ENCODE data around the gene OR5K3.
A peak's percentile ranks its signal among the peaks of the same experiment; 100 is the strongest.
"Not testable (repeated sequence)": the region's sequence is repeated elsewhere in the genome, so short reads cannot be mapped to it uniquely, and the experiment has no call there.

OR5K3 gene, protein sequence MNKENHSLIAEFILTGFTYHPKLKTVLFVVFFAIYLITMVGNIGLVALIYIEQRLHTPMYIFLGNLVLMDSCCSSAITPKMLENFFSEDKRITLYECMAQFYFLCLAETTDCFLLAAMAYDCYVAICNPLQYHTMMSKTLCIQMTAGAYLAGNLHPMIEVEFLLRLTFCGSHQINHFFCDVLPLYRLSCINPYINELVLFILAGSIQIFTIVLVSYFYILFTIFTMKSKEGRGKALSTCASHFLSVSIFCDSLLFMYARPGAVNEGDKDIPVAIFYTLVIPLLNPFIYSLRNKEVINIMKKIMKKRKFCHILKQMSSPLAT

DNA sequence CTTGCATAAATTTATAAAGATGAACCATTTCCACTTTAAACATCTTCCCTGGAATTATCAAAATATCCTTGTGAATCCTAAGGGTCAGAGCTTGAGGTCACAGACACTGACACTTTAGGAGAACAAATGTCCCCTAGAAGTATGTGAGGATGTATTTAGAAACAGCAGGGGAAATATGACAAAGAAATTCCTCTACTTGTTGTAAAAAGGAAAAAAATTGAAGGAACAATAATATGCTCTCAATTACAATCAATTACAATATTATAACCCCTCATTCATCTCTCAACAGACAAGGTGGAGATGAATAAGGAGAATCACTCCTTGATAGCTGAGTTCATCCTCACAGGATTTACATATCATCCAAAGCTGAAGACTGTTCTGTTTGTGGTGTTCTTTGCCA, at the start of gene OR5K3:
OR5K3 (plus strand) TSS at position 301 of the 400 bp plus-strand sequence; CDS start at position 301, 0 bp downstream.
- no peak for DNase-seq (ENCODE audit: low read depth)

DNA sequence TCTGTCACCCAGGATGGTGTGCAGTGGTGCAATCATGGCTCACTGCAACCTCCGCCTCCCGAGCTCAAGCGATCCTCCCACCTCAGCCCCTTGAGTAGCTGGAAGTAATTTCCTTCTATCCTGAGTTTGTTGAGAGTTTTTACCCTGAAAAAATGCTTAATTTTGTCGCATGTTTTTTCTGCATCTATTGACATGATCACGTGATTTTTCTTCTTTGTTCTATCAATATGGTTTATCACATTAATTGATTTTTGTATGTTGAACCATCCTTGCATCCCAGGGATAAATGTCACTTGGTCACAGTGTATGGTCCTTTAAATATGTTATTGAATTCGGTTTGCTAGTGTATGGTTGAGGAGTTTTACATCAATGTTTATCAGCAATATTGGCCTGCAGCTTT, 48.7 kb upstream of the OR5K3 start:
- DNase-seq (ENCODE audit: low read depth) = no peak

DNA sequence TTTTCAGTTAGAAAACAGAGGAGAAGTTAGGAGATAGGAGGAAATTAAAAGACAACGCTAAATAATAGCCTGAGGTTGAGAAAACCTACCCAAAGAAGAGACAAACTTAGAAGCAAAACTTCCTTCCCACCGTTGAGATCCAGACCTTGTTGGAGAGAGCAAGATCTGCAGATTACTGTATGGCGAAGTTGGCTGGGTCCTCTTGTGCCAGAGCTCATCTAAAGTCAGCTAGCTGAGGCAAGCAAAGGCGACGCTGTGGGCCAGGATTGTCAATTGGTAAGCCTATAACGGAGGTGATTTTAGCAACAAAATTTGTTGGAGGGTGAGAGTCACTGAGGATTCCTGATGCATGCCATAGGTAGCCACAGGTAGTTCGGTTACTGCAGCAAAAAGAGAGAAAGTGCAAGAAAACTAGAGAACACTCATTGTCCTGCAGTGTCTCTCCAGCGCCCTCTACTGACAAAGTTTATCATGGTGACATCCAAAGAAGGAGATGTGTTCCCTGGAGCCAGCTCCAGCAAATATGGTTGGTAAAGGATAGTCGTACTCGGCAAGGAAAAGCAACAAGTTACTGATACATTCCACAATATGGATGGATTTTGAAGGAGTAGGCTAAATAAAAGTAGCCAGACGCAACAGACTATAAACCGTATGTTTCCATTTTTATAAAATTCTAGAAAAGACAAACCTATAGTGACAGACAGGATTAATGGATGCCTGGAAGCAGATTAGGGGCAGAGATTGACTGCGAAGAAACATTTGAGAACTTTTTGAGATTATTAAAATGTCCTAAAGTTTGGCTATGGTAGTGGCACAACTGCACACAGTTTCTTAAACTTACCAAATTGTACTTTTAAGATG, 46.6 kb upstream of the OR5K3 start:
- DNase-seq (ENCODE audit: low read depth) = peak; percentile 52

DNA sequence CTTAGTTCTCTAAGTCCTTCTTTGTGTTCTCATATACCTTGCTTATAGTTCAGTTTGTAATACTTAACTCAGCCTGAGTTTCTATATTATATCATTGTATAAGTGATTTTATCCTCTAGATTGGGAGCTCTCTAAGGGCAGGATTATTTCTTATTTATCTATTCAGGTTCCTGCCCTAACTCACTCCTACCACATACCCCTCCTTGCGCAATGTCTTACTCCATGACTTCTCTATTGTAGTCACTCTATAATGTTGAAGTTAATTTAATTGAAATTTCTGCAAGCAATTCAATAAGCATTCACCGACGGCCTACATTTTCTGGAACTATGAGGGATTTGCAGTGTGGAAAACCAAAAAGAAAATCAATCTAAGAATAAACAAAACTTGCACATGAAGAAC, 40.4 kb upstream of the OR5K3 start:
- DNase-seq (ENCODE audit: low read depth) = no peak

DNA sequence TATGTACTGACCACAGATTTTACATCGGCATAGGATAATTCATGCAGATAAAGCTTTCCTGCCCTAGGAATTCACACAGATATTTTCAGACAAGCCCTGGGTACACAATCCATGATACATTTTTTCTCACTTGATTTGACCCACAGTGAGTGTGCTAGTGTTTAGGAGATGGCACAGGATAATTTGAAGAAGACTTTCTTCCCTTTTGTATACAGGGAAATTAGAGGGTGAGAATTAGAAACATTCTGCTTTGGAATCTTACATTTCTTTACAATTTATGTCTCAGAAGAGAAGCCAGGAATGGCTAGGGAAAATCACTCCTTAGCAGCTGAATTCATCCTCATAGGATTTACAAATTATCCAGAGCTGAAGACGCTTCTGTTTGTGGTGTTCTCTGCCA, 36.9 kb upstream of the OR5K3 start, which contains the start of gene OR5K4:
OR5K4 (plus strand) TSS at position 301 of the 400 bp plus-strand sequence; CDS start at position 301, 0 bp downstream.
- no peak for DNase-seq (ENCODE audit: low read depth)

DNA sequence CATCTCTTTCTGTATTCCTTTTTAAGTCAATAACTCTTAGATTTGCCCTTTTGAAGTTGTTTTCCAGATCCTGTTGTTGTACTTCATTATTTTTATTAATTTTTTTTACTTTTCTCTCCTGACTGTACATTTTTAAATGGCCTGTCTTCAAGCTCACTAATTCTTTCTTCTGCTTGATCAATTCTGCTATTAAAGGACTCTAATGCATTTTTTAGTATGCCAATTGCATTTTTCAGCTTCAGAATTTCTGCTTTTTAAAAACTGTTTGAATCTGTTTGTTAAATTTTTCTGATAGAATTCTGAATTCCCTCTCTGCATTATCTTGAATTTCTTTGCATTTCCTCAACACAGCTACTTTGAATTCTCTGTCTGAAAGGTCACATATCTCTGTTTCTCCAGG, 31.2 kb upstream of the OR5K3 start:
- no peak for DNase-seq (ENCODE audit: low read depth)

DNA sequence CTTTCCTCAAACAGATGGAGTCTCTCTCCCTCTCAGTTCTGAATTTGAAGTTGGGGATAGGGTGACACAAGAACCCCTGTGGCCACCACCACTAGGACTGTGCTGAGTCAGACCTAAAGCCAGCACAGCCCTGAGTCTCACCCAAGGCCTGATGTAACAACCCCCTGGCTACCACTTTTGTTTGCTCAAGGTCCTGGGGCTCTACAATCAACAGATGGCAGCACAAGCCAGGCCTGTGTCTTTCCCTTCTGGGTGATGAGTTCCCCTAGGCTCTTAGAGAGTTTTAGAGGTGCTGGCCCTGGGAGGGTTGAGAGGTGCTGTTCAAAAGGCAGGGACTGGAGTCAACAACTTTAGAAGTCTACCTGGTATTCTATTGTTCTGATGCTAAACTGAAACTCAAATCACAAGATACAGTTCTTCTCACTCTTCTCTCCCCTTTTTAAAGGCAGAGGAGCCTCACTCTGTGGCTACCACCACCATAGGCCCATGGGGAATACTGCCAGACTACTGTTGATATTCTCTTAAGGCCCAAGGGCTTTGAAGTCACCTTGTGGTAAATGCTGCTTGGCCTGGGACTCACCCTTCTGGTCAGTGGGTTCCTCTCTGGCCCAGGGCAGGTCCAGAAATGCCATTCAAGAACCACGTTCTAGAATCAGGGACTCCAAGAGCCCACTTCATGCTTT, 30.3 kb upstream of the OR5K3 start:
- DNase-seq (ENCODE audit: low read depth) = no peak

DNA sequence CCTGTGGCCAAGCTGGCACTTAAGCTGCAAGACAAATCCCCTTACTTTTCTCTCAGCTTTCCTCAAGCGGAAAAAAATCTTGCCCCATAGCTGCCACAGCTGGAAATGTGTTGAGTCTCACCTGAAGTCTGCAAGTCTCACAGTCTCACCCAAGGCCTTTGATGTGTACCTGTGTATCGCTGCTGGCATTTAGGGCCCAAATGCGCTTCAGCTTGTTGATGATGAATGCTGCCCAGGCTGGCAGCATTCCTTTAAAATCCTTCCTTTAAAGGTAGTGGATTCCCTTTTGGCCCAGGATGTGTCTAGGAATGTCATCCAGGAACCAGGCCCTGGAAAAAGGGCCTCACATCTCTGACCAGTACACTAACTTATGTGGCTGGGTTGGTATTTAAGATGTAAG, 29.8 kb upstream of the OR5K3 start:
- DNase-seq (ENCODE audit: low read depth) = no peak

DNA sequence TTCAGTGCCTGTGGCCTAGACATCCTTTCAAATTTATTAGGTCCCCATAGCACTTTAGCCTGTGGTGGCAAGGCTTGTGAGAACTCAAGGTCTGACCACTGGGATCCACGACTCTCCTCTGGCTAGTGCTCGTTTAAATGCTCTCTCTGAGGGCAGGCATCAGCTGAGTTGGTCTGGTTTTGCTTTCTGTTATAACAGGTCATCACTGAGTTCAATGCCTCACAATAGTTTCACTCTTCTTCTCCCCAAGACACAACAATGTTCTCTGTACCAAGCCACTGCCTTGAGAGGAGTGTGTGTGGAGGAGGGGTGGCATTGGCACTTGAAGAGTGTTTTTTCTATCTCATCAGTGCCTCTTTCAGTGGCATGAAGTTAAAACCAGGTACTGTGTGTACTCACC, 29.2 kb upstream of the OR5K3 start:
- no peak for DNase-seq (ENCODE audit: low read depth)

DNA sequence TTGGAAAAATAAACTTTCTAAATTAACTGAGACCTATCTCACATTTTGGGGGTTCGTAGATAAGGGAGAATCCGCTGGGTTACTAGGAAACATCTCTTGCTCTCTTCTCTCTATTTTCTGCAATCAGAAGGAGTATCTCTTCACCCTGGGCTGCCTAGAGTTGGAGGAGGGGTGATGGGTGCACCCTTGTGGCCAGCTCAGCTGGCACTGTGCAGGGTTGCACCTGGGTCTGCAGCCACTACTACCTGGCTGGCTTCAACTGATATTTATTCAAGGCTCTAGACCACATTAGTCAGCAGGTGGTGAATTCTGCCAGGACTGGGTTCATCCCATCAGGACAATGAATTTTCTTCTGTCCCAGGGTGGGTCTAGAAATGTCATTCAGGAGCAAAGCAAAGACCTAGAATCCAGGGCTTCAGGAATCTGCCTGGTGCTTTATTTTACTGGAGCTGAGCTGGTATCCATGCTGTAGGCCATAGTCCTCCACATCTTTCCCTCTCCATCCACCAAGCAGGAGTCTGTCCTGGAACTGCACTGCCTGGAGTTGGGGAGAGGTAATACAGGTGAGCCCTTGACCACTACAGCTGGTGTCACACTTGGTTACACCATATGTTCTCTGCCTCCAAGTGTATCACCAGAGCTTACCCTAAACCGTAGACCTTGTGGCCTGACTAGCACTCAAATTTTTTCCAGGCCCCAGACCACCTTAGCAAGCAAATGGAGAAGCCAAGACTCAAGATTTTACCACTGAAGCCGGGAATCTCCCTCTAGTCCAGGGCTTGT, 22.8 kb upstream of the OR5K3 start:
- DNase-seq (ENCODE audit: low read depth) = no peak

DNA sequence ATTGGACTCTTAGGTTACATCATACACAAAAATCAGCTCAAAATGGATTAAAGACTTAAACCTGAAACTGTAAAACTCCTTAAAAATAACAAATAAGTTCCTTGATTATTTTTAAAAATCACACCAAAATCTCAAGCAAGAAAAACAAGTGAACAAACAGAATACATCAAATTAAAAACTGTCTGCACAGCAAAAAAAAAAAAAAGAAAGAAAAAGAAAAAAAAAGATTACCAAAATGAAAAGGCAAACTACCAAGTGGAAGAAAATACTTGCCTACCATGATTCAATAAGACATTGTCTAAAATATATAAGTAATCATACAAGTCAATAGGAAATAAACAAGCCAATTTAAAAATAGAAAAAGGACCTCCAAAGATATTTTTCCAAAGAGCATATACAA, 19.3 kb upstream of the OR5K3 start:
- no peak for DNase-seq (ENCODE audit: low read depth)

DNA sequence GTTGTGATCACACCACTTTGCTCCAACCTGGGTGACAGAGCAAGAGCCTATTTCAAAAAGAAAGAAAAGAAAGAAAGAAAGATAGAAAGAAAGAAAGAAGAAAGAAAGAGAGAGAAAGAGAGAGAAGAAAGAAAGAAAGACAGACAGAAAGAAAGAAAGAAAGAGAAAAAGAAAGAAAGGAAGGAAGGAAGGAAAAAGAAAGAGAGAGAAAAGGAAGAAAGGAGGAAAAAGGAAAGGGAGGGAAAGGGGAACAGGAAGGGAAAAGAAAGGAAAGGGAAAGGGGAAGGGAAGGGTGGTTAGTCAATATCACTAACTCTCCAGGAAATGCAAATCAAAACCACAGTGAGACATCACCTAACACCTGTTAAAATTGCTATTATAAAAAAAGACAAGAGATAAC, 18.6 kb upstream of the OR5K3 start:
- DNase-seq (ENCODE audit: low read depth) = no peak

DNA sequence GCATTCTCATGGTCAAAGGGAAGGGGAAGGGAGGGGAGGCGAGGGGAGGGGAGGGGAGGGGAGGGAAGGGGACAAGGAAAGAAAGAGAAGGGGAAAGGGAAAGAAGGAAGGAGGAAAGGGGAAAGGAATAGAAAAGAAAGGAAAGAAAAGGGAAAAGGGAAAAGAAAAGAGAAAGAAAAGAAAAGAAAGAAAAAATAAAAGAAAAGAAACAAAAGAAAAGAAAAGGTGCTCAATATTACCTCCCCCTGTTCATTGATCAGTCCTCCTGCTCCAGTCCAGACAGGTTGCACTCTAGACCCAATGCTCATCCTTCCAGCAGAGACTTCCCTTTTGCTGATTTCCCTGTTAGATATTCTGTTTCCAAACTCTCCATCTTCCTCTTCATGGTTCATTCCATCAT, 18.0 kb upstream of the OR5K3 start:
- DNase-seq (ENCODE audit: low read depth) = no peak

DNA sequence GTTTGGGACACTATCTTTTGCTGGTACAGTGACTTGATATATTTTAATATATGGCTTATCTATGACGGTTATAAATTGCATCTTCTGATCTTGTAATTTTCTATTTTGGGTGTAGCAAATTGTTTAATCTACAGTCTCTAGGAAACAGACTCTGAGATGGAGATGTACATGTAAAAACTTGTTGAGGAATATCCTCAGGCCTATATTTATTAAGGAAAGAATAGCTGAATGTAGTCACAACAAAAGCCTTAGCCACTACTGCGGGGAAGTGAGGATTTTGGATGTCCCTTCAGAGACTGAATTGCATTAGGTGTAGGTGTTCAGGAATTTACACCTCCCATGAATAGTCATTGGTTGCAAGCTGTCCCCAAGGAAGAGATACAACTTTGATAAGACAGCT, 13.8 kb upstream of the OR5K3 start:
- DNase-seq (ENCODE audit: low read depth) = no peak

DNA sequence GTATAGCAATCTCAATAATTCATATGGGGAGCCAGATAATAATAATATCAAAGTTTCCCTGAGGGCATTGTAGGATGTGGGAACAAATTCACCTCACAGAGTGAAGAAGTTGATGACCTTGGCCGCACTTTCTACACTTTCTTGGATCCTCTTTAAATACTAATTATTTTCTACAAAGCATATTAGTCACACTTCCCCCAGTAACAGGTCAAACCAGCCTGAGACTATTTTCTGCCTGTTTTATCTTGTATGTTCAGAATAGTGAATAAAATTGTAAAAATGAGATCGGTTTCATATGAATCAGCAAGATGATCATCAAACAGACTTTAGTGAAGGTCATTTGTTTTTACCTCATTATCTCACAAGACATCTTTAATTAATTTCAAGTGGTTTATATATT, 2.3 kb upstream of the OR5K3 start:
- DNase-seq (ENCODE audit: low read depth) = no peak

DNA sequence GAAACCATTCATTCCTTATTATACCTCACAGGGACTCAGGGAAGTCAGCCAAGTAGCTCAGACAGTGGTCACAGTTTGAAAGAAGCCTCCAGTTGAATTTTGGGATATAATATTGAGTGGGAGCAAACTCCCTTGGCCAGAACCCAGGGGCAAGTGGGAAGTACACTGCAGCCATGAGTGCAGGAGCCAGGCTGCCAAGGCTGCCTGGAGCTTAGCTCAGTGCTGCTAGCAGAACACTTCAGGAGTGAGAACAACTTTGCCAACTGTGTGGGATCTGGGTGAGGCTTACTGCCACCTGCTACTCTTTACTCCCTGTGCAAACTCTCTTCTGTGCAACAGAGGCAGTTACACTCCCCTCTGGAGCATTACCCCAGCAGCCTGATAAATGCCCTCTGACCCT, 4.6 kb downstream of the OR5K3 start:
- no peak for DNase-seq (ENCODE audit: low read depth)

DNA sequence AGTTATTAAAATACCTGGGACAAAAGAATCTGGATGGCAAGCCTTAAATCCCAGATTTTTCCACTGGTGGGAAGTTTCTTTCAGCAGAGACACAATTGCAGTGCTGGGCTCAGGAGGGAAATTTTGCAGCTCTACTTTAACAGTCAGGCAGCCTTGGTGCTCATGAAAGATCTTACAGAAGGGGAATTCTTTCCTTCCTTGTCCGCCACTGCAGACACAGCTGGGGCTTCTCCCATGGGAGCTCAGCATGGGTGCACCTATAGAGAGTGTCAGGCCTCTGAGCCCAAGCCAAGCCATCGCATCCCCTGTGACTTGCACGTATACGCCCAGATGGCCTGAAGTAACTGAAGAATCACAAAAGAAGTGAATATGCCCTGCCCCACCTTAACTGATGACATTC, 6.0 kb downstream of the OR5K3 start:
- not testable (repeated sequence) for DNase-seq (ENCODE audit: low read depth)

DNA sequence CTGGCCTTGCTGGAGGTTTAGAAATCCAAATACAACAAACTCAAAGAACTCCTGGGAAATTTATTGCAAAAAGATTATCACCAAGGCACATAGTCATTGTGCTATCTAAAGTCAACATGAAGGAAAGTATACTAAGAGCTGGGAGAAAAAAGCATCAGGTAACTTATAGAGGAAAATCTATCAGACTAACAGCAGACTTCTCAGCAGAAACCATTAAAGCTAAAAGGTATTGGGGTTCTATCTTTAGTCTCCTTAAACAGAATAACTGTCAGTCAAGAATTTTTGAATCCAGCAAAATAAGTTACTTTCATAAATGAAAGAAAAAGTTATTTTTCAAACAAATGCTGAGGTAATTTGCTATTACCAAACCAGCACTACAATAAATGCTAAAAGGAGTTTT, 8.0 kb downstream of the OR5K3 start:
- DNase-seq (ENCODE audit: low read depth) = no peak

DNA sequence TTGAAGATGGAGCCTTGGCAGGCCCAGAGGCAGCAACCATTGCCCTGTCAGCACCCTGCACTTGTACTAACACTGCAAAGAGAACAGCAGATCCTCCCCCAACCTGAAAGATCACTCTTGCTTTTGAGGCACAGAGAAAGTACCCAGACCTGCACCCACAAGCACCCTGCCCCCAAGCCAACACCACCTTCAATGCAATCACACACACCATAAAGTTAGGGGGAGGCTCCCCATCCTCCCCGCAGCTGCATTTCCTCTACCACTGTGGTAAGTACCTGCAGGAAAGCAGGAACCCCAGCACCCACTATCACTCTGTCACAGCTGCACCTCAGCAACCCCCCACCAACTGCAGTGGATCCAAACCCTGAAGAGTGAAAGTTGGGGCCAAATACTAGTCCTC, 12.0 kb downstream of the OR5K3 start:
- no peak for DNase-seq (ENCODE audit: low read depth)

DNA sequence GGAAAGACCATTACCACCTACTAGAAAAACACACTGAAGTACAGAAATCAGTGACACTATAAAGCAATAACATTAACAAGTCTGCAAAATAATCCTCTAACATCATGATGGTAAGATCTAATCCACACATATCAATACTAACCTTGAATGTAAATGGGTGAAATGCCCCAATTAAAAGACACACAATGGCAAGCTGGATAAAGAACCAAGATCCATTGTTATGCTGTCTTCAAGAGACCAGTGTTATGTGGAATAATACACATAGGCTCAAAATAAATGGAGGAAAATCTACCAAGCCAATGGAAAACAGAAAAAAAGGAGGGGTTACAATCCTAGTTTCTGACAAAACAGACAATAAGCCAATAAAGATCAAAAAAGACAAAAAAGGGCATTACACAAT, 13.5 kb downstream of the OR5K3 start:
- no peak for DNase-seq (ENCODE audit: low read depth)

DNA sequence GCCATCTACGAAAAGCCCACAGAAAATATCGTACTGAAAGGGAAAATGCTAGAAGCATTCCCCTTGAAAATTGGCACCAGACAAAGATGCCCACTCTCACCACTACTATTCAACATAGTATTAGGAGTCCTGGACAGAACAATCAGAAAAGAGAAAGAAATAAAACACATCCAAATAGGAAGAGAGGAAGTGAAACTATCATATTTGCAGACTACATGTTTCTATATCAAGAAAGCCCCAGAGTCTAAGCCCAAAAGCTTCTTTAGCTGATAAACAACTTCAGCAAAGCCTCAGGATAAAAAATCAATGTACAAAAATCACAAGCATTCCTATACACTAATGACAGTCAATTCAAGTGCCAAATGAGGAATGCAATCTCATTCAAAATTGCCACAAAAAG, 15.6 kb downstream of the OR5K3 start:
- DNase-seq (ENCODE audit: low read depth) = no peak

DNA sequence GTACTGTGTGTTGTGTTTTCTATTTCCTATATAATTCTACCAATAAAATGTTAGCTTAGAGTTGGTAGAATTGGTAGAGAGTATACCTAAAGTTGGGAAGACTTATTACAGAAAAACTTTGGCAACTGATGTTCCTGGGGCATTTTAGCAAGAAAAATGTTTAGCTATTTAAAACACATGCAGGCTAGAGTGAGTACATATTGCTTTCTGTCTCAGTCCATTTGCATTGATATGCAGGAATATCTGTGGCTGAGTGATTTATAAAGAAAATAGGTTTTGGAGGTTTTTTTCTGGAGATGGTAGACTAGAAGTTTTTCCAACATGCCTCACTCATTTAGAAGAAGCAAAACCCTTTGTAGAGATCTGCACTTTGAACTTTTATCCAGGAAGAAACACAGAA, 42.1 kb downstream of the OR5K3 start:
- DNase-seq (ENCODE audit: low read depth) = no peak

All from HS-27A (cell line).